Measurements from ENCODE around the gene CD79A. TPM values are rescaled to one million over a fixed set of nuclear protein-coding genes. Genes with fewer than 3 reads are reported as not detected.

Gene CD79A
- total RNA-seq, 4 donors from 2014 or later, result 2.3 to 33.0 (median 8.2) TPM; not detected in 1

- Histone ChIP-seq H3K27me3 (no peaks in the 10 kb centered on the region), H3K27ac (no peak overlapping the region), H3K9me3 (no peaks in the 10 kb centered on the region), H3K36me3 (peaks cover 0 to 22% (median 10%) of the 10 kb centered on the region in 4 donors), H3K4me3 (no peak overlapping the region), H3K4me1 (peaks cover 10 to 25% (median 17%) of the 10 kb centered on the region in 4 donors)
- in situ Hi-C loops (cut with MboI; ENCODE audit: low pct_ligation_motif_present in 1 of 4, low pct_unique_long_range_greater_than_20kb in 1 of 4, low sequenced_read_pairs in 3 of 4), result no loop called here
- intact Hi-C loops (cut with DNase I; ENCODE audit: low total_unique reads), result no loop called here
- TF ChIP-seq POLR2AphosphoS5 (IDR thresholded peaks at IDR 0.05), result no peak
- TF ChIP-seq POLR2A (IDR thresholded peaks at IDR 0.05), result no peak
- TF ChIP-seq EP300 (IDR thresholded peaks at IDR 0.05; ENCODE audit: low read depth), result no peak
- 92 to 95% methylated on average over 3 to 4 of the region's 4 CpGs for WGBS, 2 donors (ENCODE audit: low coverage in 1 of 2)
- DNase-seq, result no peak
Observed at GRCh38 chr19:41890936-41891335, 13.9 kb downstream of the CD79A start.

GRCh38 chr19:41892173-41892902, 15.3 kb downstream of the CD79A start:
- no peak overlapping the region for H3K27ac ChIP-seq
- H3K4me3 ChIP-seq, result no peak overlapping the region
- TF ChIP-seq POLR2AphosphoS5 (IDR thresholded peaks at IDR 0.05), result no peak
- TF ChIP-seq POLR2A (IDR thresholded peaks at IDR 0.05), result no peak
- TF ChIP-seq, protein P1, sequence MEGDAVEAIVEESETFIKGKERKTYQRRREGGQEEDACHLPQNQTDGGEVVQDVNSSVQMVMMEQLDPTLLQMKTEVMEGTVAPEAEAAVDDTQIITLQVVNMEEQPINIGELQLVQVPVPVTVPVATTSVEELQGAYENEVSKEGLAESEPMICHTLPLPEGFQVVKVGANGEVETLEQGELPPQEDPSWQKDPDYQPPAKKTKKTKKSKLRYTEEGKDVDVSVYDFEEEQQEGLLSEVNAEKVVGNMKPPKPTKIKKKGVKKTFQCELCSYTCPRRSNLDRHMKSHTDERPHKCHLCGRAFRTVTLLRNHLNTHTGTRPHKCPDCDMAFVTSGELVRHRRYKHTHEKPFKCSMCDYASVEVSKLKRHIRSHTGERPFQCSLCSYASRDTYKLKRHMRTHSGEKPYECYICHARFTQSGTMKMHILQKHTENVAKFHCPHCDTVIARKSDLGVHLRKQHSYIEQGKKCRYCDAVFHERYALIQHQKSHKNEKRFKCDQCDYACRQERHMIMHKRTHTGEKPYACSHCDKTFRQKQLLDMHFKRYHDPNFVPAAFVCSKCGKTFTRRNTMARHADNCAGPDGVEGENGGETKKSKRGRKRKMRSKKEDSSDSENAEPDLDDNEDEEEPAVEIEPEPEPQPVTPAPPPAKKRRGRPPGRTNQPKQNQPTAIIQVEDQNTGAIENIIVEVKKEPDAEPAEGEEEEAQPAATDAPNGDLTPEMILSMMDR (IDR thresholded peaks at IDR 0.05), result no peak
- TF ChIP-seq EP300 (IDR thresholded peaks at IDR 0.05; ENCODE audit: low read depth), result no peak
- no peak for DNase-seq
- no peaks in the 10 kb centered on the region for H3K9me3 ChIP-seq
- intact Hi-C loops (cut with DNase I; ENCODE audit: low total_unique reads), result no loop called here
- peaks cover 0 to 11% (median 3%) of the 10 kb centered on the region in 4 donors for H3K4me1 ChIP-seq
- WGBS, 2 donors (ENCODE audit: low coverage in 1 of 2), result 91% methylated on average over 33 of the region's 34 CpGs; no CpG with 5 or more reads in 1 of the 2 donors
- H3K36me3 ChIP-seq, result peaks cover 0 to 27% (median 12%) of the 10 kb centered on the region in 4 donors
- in situ Hi-C loops (cut with MboI; ENCODE audit: low pct_ligation_motif_present in 1 of 4, low pct_unique_long_range_greater_than_20kb in 1 of 4, low sequenced_read_pairs in 3 of 4), result no loop called here
- H3K27me3 ChIP-seq, result no peaks in the 10 kb centered on the region

- WGBS, 2 donors (ENCODE audit: low coverage in 1 of 2), result 29 to 80% methylated on average over 1 to 6 of the region's 6 CpGs
- H3K27me3 ChIP-seq, result no peaks in the 10 kb centered on the region
- peaks cover 0 to 4% (median 0%) of the 10 kb centered on the region in 4 donors for H3K4me1 ChIP-seq
- in situ Hi-C loops (cut with MboI; ENCODE audit: low pct_ligation_motif_present in 1 of 4, low pct_unique_long_range_greater_than_20kb in 1 of 4, low sequenced_read_pairs in 3 of 4) (no loop called here), intact Hi-C loops (cut with DNase I; ENCODE audit: low total_unique reads) (no loop called here)
- no peaks in the 10 kb centered on the region for H3K9me3 ChIP-seq
- no peak overlapping the region for H3K27ac ChIP-seq
- TF ChIP-seq, protein P1 (IDR thresholded peaks at IDR 0.05), result no peak
- TF ChIP-seq EP300 (IDR thresholded peaks at IDR 0.05; ENCODE audit: low read depth) (no peak), POLR2A (IDR thresholded peaks at IDR 0.05) (no peak)
- peaks cover 0 to 37% (median 14%) of the 10 kb centered on the region in 4 donors for H3K36me3 ChIP-seq
- no peak for DNase-seq
- H3K4me3 ChIP-seq, result no peak overlapping the region
Observed at GRCh38 chr19:41893899-41894298, 16.8 kb downstream of the CD79A start.

DNA sequence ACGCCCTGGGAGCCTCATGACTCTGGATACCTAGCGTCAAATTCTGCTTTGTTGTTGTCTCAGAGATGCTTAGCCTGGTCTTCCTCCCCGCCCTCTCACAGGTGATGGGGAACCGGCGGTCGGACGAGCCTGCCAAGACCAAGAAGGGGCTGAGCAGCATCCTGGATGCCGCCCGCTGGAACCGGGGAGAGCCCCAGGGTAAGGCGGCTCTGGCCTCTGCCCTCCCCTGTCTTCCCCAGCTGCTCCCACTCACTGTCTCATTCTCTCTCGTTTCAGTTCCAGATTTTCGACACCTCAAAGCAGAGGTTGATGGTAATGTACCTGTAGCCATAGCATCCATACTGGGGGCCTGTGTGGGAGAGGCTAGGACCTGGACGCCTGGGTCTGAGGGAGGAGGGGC, 17.3 kb downstream of the CD79A start:
- peaks cover 0 to 36% (median 15%) of the 10 kb centered on the region in 4 donors for H3K36me3 ChIP-seq
- H3K9me3 ChIP-seq, result no peaks in the 10 kb centered on the region
- H3K27ac ChIP-seq, result no peak overlapping the region
- H3K4me1 ChIP-seq, result peaks cover 0 to 4% (median 0%) of the 10 kb centered on the region in 4 donors
- no peak overlapping the region for H3K4me3 ChIP-seq
- in situ Hi-C loops (cut with MboI; ENCODE audit: low pct_ligation_motif_present in 1 of 4, low pct_unique_long_range_greater_than_20kb in 1 of 4, low sequenced_read_pairs in 3 of 4) (no loop called here), intact Hi-C loops (cut with DNase I; ENCODE audit: low total_unique reads) (no loop called here)
- H3K27me3 ChIP-seq, result no peaks in the 10 kb centered on the region
- TF ChIP-seq POLR2AphosphoS5 (IDR thresholded peaks at IDR 0.05) (no peak), POLR2A (IDR thresholded peaks at IDR 0.05) (no peak), EP300 (IDR thresholded peaks at IDR 0.05; ENCODE audit: low read depth) (no peak)
- TF ChIP-seq, protein P1 (IDR thresholded peaks at IDR 0.05), result no peak
- WGBS, 2 donors (ENCODE audit: low coverage in 1 of 2), result 85% methylated on average over 14 of the region's 14 CpGs; no CpG with 5 or more reads in 1 of the 2 donors
- no peak for DNase-seq
